ENCODE results near the gene COL18A1. TPM values are rescaled to one million over a fixed set of nuclear protein-coding genes. Genes with fewer than 3 reads are reported as not detected.

COL18A1 gene
- polyA plus RNA-seq, 2 of the 4 experiments (the other 2 are of a cell fraction): 17.3 to 88.4 TPM

GRCh38 chr21:45491623-45492022, 86.7 kb downstream of the COL18A1 start:
- ChIA-PET POLR2A (no interaction called here), CTCF (no interaction called here)
- 94% methylated on average over 6 of the region's 9 CpGs for WGBS (ENCODE audit: missing lambda C conversion rate)

DNA sequence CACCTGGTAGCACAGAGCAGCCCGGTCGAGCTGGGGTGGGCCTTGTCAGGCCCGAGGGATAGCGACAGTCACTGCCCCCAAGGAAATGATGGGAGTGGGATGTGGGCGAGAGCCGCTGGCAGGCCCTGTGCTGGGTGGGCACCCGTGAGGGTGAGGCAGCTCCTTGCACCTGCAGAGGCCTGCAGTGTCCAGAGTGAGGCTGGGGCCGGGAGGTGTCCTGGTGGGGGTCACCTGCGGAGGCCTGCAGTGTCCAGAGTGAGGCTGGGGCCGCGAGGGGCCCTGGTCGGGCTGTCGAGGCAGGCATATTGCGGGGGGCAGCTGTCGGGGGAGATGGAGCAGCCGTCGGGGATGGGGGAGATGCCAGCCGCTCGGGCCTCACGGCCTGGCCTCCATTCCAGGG, 87.8 kb downstream of the COL18A1 start:
- no peak for FAIRE-seq
- Histone ChIP-seq H3K27ac (no peak overlapping the region), H3K4me3 (no peak overlapping the region), H3K4me1 (no peaks in the 10 kb centered on the region; the same call in 2 of the 3 replicates), H3K9me3 (no peaks in the 10 kb centered on the region), H3K4me2 (no peak overlapping the region)
- POLR2A ChIA-PET: no interaction called here
- 97% methylated on average over 4 of the region's 20 CpGs for WGBS (ENCODE audit: missing lambda C conversion rate)
- DNase-seq (ENCODE audit: low read depth in 1 of 2, low spot score in 1 of 2): no peak
- TF ChIP-seq ZNF302 (CRISPR knock-in tag; IDR thresholded peaks at IDR 0.05): no peak
- TF ChIP-seq CBX2 (IDR thresholded peaks at IDR 0.05; ENCODE audit: borderline replicate concordance, low read depth): no peak
- TF ChIP-seq EP300 (IDR thresholded peaks at IDR 0.05): no peak
- no peak for TF ChIP-seq ZFP36 (IDR thresholded peaks at IDR 0.05; ENCODE audit: borderline replicate concordance, partially characterized antibody)
- TF ChIP-seq, protein P1, sequence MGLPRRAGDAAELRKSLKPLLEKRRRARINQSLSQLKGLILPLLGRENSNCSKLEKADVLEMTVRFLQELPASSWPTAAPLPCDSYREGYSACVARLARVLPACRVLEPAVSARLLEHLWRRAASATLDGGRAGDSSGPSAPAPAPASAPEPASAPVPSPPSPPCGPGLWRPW (IDR thresholded peaks at IDR 0.05): no peak
- TF ChIP-seq BHLHE40 (IDR thresholded peaks at IDR 0.05; ENCODE audit: low read depth, low read length): no peak
- no peak for TF ChIP-seq FOXS1 (CRISPR knock-in tag; IDR thresholded peaks at IDR 0.05)
- TF ChIP-seq, protein P2, sequence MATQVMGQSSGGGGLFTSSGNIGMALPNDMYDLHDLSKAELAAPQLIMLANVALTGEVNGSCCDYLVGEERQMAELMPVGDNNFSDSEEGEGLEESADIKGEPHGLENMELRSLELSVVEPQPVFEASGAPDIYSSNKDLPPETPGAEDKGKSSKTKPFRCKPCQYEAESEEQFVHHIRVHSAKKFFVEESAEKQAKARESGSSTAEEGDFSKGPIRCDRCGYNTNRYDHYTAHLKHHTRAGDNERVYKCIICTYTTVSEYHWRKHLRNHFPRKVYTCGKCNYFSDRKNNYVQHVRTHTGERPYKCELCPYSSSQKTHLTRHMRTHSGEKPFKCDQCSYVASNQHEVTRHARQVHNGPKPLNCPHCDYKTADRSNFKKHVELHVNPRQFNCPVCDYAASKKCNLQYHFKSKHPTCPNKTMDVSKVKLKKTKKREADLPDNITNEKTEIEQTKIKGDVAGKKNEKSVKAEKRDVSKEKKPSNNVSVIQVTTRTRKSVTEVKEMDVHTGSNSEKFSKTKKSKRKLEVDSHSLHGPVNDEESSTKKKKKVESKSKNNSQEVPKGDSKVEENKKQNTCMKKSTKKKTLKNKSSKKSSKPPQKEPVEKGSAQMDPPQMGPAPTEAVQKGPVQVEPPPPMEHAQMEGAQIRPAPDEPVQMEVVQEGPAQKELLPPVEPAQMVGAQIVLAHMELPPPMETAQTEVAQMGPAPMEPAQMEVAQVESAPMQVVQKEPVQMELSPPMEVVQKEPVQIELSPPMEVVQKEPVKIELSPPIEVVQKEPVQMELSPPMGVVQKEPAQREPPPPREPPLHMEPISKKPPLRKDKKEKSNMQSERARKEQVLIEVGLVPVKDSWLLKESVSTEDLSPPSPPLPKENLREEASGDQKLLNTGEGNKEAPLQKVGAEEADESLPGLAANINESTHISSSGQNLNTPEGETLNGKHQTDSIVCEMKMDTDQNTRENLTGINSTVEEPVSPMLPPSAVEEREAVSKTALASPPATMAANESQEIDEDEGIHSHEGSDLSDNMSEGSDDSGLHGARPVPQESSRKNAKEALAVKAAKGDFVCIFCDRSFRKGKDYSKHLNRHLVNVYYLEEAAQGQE (IDR thresholded peaks at IDR 0.05): no peak
- no peak for TF ChIP-seq ESRRA (IDR thresholded peaks at IDR 0.05; ENCODE audit: borderline replicate concordance, low read length)
- TF ChIP-seq POLR2AphosphoS2 (conservative IDR thresholded peaks at IDR 0.05; ENCODE audit: low read length): no peak
- TF ChIP-seq HDAC2 (IDR thresholded peaks at IDR 0.05): no peak
- TF ChIP-seq CHD4 (IDR thresholded peaks at IDR 0.05; ENCODE audit: borderline replicate concordance): no peak
- TF ChIP-seq SMC3 (IDR thresholded peaks at IDR 0.05): no peak
- no peak for TF ChIP-seq MAFK (IDR thresholded peaks at IDR 0.05; ENCODE audit: partially characterized antibody)
- TF ChIP-seq FOSL2 (IDR thresholded peaks at IDR 0.05): no peak
- TF ChIP-seq FOSL2 (CRISPR knock-in tag; IDR thresholded peaks at IDR 0.05): no peak
- no peak for TF ChIP-seq CEBPB (IDR thresholded peaks at IDR 0.05)
- TF ChIP-seq RCOR1 (IDR thresholded peaks at IDR 0.05; ENCODE audit: low read depth, low read length): no peak
- no peak for TF ChIP-seq HOXB13 (CRISPR knock-in tag; IDR thresholded peaks at IDR 0.05; ENCODE audit: low read depth)
- TF ChIP-seq HOXB5 (CRISPR knock-in tag; IDR thresholded peaks at IDR 0.05): no peak
- ATAC-seq: no peak
- CTCF ChIA-PET: no interaction called here

More at GRCh38 chr21:45491623-45492022, 86.7 kb downstream of the COL18A1 start:
- no peaks in the 10 kb centered on the region; the same call in 2 of the 3 replicates for H3K4me1 ChIP-seq
- H3K4me2 ChIP-seq: no peak overlapping the region
- FAIRE-seq (no peak), DNase-seq (ENCODE audit: low read depth in 1 of 2, low spot score in 1 of 2) (no peak), ATAC-seq (no peak)
- no peaks in the 10 kb centered on the region for H3K9me3 ChIP-seq
- TF ChIP-seq NR3C1 (IDR thresholded peaks at IDR 0.05) (no peak), HOXB13 (CRISPR knock-in tag; IDR thresholded peaks at IDR 0.05; ENCODE audit: low read depth) (no peak), BHLHE40 (IDR thresholded peaks at IDR 0.05; ENCODE audit: low read depth, low read length) (no peak), HDAC2 (IDR thresholded peaks at IDR 0.05) (no peak), RARB (CRISPR knock-in tag; IDR thresholded peaks at IDR 0.05) (no peak)
- TF ChIP-seq, protein P1 (IDR thresholded peaks at IDR 0.05): no peak
- no peak overlapping the region for H3K4me3 ChIP-seq
- no peak overlapping the region for H3K27ac ChIP-seq

Measured in A549 (cell line).